ENCODE results near the gene FAF1.

GRCh38 chr1:50490640-50491039, 469.4 kb downstream of the FAF1 start:
- TF ChIP-seq MAX (IDR thresholded peaks at IDR 0.05; ENCODE audit: insufficient read depth, insufficient read length) (no peak), CTCF (IDR thresholded peaks at IDR 0.05; ENCODE audit: extremely low read depth in 1 of 2, insufficient read depth in 1 of 2, low read depth in 1 of 2, low read length in 2 of 2) (no peak), POLR2A (IDR thresholded peaks at IDR 0.05; ENCODE audit: low read depth, low read length) (no peak), MYC (IDR thresholded peaks at IDR 0.05; ENCODE audit: low read depth, low read length) (no peak)
